ENCODE results near the gene CRELD2. TPM values are rescaled to one million over a fixed set of nuclear protein-coding genes. Genes with fewer than 3 reads are reported as not detected.

The CRELD2 gene
- total RNA-seq, 1 donor from 2014 or later = 35.8 TPM

GRCh38 chr22:49972163-49973017 is 54.0 kb downstream of the CRELD2 start:
- DNase-seq (ENCODE audit: low spot score) (peak; percentile 67), ATAC-seq (no peak)
- intact Hi-C loops (cut with DNase I) = loop anchor here (10.0 kb wide), 1 partner anchor 48 kb away; no protein-coding TSS in a partner anchor

- intact Hi-C loops (cut with DNase I) = loop anchor here (10.0 kb wide), 1 partner anchor 48 kb away; no protein-coding TSS in a partner anchor
- ATAC-seq (no peak), DNase-seq (ENCODE audit: low spot score) (no peak)
Observed at GRCh38 chr22:49973018-49973961, 54.9 kb downstream of the CRELD2 start.

GRCh38 chr22:49975543-49976389 is 57.3 kb downstream of the CRELD2 start:
- ATAC-seq (no peak), DNase-seq (ENCODE audit: low spot score) (peak; percentile 54)
- intact Hi-C loops (cut with DNase I) = loop anchor here (10.0 kb wide), 1 partner anchor 51 kb away; no protein-coding TSS in a partner anchor

GRCh38 chr22:49976439-49977175 is 58.2 kb downstream of the CRELD2 start:
- no peak for ATAC-seq
- intact Hi-C loops (cut with DNase I) = loop anchor here (10.0 kb wide), 1 partner anchor 52 kb away; no protein-coding TSS in a partner anchor
- DNase-seq (ENCODE audit: low spot score) = peak; percentile 35

Small RNA genes lying within 50 kb of the gene (microRNA-seq; reads per million reads assigned to microRNA genes)
- not detected for gene MIR6821

Other genes starting within 250 kb of the CRELD2 start
- gene BRD1, start 90.8 kb upstream of the CRELD2 start, total RNA-seq = 37.7 TPM
- 8.0 TPM for gene ZBED4, start 64.8 kb upstream of the CRELD2 start, total RNA-seq
- 13.6 TPM for gene ALG12, start 196 bp upstream of the CRELD2 start, total RNA-seq
- 62.2 TPM for gene PIM3, start 42.1 kb downstream of the CRELD2 start, total RNA-seq
- gene IL17REL, start 94.1 kb downstream of the CRELD2 start, total RNA-seq = not detected
- gene TTLL8, start 139.7 kb downstream of the CRELD2 start, total RNA-seq = not detected
- 0.45 TPM for gene MLC1, start 166.8 kb downstream of the CRELD2 start, total RNA-seq
- 1.6 TPM for gene MOV10L1, start 171.4 kb downstream of the CRELD2 start, total RNA-seq

All from sciatic nerve (tissue), 2 donors.